ENCODE data around the gene RPS6KA2. TPM values are rescaled to one million over a fixed set of nuclear protein-coding genes. Genes with fewer than 3 reads are reported as not detected.

Gene RPS6KA2
- total and polyA plus RNA-seq, 2 experiments from 2014 or later: 45.1 to 49.0 TPM

DNA sequence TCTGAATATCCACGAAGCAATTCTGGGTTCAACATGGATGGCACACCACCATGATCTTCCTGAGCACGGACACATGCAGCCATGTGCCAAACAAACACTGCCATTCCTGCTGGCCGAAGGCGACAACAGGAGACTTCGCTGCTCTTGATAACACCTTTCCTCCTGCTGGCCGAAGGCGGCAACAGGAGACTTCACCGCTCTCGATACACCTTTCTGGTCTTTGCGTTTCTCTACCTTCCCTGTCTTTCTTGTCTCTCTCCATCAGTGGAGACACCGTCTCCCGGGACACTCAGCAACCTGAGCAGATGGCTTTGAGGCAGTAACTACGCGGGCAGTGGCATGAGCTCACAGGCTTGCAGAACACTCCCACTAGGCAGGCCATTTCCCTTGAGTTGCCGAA is 189.4 kb downstream of the RPS6KA2 start:
- H3K27ac ChIP-seq: no peak overlapping the region
- no peaks in the 10 kb centered on the region for H3K4me1 ChIP-seq (ENCODE audit: insufficient read depth)
- TF ChIP-seq EZH2phosphoT487 (IDR thresholded peaks at IDR 0.05; ENCODE audit: insufficient read depth, low read depth): no peak
- TF ChIP-seq EZH2 (IDR thresholded peaks at IDR 0.05; ENCODE audit: insufficient read depth, poor library complexity, severe bottlenecking): no peak
- H3K9me3 ChIP-seq (ENCODE audit: low read depth): no peaks in the 10 kb centered on the region
- H3K36me3 ChIP-seq (ENCODE audit: low read depth): 0 out of 2 replicates have a peak, but pooled peaks cover 4% of the 10 kb centered on the region
- no peak for DNase-seq
- no peak overlapping the region for H3K4me3 ChIP-seq
- in situ Hi-C loops (cut with MboI): no loop called here
- H3K79me2 ChIP-seq (ENCODE audit: insufficient read depth): no peaks in the 10 kb centered on the region
- no peaks in the 10 kb centered on the region for H3F3A ChIP-seq (ENCODE audit: insufficient read depth)
- H4K20me1 ChIP-seq (ENCODE audit: insufficient read depth): no peaks in the 10 kb centered on the region
- no peak overlapping the region for H2AFZ ChIP-seq
- no peak overlapping the region for H3K4me2 ChIP-seq (ENCODE audit: unreplicated experiment)
- 88 to 89% methylated on average over 15 of the region's 15 CpGs for WGBS, 2 experiments (ENCODE audit: low coverage in 1 of 2, low lambda C conversion rate in 2 of 2, missing lambda C conversion rate in 2 of 2)
- no peak overlapping the region for H3K9ac ChIP-seq
- no peaks in the 10 kb centered on the region for H3K27me3 ChIP-seq (replicated peaks; ENCODE audit: insufficient read depth)
- H3K9me2 ChIP-seq (ENCODE audit: insufficient read depth): no peaks in the 10 kb centered on the region

DNA sequence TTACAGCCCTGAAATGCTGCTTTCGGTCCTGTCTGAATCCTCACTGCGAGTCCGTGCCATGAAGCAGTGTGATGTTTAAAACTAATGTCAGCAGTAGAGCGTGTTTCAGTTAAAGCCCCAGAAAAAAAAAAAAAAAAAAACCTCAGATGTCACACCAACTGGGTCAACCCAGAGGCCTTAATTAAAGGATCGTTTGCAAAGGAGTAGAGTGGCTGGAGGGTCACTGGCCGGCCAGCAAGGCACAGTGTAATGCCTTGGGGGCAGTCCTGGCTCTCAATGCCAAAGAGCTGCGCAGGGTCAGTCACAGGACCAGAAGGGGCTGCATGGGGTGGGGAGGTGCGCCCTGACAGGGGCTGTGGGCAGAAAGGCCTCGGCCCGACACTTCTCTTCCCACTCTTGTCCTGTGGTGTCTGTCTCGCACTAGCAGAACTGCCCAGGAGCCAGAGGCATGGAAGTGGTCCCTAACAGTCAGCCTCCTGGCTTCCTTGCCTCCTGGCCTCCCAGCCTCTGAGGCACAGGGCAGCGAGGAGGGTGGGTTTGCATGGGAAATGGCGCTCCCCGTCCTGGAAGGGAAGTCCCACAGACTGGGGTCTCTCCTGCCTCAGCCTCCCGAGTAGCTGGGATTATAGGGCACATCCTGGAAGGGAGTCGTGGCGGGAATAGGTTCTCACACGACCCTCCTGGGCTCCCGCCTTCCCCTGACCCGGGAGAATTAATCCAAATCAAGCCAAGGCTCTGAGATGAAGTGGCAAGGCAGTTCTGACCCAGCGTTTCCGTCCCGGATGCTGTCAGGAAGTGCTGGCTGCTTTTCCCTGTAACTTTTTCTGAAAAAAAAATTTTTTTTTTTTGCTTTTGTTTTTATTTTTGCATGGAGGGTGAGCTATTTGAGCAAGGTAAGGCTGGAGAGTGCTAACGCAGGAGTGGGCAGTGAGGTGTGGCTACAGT is 190.6 kb downstream of the RPS6KA2 start:
- Histone ChIP-seq H3K4me2 (ENCODE audit: unreplicated experiment) (no peak overlapping the region), H4K20me1 (ENCODE audit: insufficient read depth) (no peaks in the 10 kb centered on the region), H3K4me3 (no peak overlapping the region), H3K36me3 (ENCODE audit: low read depth) (0 out of 2 replicates have a peak, but pooled peaks cover 4% of the 10 kb centered on the region), H3K27ac (no peak overlapping the region), H3K27me3 (replicated peaks; ENCODE audit: insufficient read depth) (no peaks in the 10 kb centered on the region), H3K9me2 (ENCODE audit: insufficient read depth) (no peaks in the 10 kb centered on the region), H3K4me1 (ENCODE audit: insufficient read depth) (no peaks in the 10 kb centered on the region), H3K9me3 (ENCODE audit: low read depth) (no peaks in the 10 kb centered on the region), H3F3A (ENCODE audit: insufficient read depth) (no peaks in the 10 kb centered on the region), H2AFZ (no peak overlapping the region), H3K79me2 (ENCODE audit: insufficient read depth) (no peaks in the 10 kb centered on the region), H3K9ac (no peak overlapping the region)
- 89 to 91% methylated on average over 24 of the region's 24 CpGs for WGBS, 2 experiments (ENCODE audit: low coverage in 1 of 2, low lambda C conversion rate in 2 of 2, missing lambda C conversion rate in 2 of 2)
- DNase-seq: no peak
- no peak for TF ChIP-seq EZH2phosphoT487 (IDR thresholded peaks at IDR 0.05; ENCODE audit: insufficient read depth, low read depth)
- no peak for TF ChIP-seq EZH2 (IDR thresholded peaks at IDR 0.05; ENCODE audit: insufficient read depth, poor library complexity, severe bottlenecking)
- in situ Hi-C loops (cut with MboI): no loop called here

DNA sequence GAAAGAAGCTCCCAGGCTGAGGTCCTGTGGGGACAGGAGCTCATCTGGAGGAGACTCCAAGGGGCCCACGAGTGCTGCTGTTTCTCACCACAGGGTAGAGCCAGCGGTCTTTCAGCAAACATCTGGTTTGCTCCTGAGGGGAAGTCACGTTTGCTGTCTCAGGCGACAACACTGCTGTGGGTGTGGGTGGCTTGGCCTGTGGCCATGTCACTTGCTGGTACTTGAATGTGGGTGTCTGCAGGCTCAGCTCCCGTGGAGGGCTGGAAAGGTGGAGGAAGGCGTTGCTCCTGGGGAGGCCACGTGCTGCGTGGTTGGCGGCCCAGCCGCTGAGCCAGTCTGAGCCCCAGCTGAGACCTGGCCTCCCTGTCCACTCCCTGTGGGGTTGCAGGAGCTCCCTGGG is 191.5 kb downstream of the RPS6KA2 start:
- TF ChIP-seq EZH2 (IDR thresholded peaks at IDR 0.05; ENCODE audit: insufficient read depth, poor library complexity, severe bottlenecking): no peak
- TF ChIP-seq EZH2phosphoT487 (IDR thresholded peaks at IDR 0.05; ENCODE audit: insufficient read depth, low read depth): no peak
- WGBS, 2 experiments (ENCODE audit: low coverage in 1 of 2, low lambda C conversion rate in 2 of 2, missing lambda C conversion rate in 2 of 2): 59 to 69% methylated on average over 10 of the region's 10 CpGs
- H3K79me2 ChIP-seq (ENCODE audit: insufficient read depth): no peaks in the 10 kb centered on the region
- no peaks in the 10 kb centered on the region for H3K9me2 ChIP-seq (ENCODE audit: insufficient read depth)
- H3K27ac ChIP-seq: no peak overlapping the region
- H3K4me2 ChIP-seq (ENCODE audit: unreplicated experiment): no peak overlapping the region
- no peaks in the 10 kb centered on the region for H3F3A ChIP-seq (ENCODE audit: insufficient read depth)
- H3K9me3 ChIP-seq (ENCODE audit: low read depth): no peaks in the 10 kb centered on the region
- 0 out of 2 replicates have a peak, but pooled peaks cover 4% of the 10 kb centered on the region for H3K36me3 ChIP-seq (ENCODE audit: low read depth)
- DNase-seq: peak; percentile 6
- no peak overlapping the region for H2AFZ ChIP-seq
- H3K27me3 ChIP-seq (replicated peaks; ENCODE audit: insufficient read depth): no peaks in the 10 kb centered on the region
- H3K9ac ChIP-seq: no peak overlapping the region
- in situ Hi-C loops (cut with MboI): no loop called here
- H3K4me3 ChIP-seq: no peak overlapping the region
- no peaks in the 10 kb centered on the region for H4K20me1 ChIP-seq (ENCODE audit: insufficient read depth)
- no peaks in the 10 kb centered on the region for H3K4me1 ChIP-seq (ENCODE audit: insufficient read depth)

DNA sequence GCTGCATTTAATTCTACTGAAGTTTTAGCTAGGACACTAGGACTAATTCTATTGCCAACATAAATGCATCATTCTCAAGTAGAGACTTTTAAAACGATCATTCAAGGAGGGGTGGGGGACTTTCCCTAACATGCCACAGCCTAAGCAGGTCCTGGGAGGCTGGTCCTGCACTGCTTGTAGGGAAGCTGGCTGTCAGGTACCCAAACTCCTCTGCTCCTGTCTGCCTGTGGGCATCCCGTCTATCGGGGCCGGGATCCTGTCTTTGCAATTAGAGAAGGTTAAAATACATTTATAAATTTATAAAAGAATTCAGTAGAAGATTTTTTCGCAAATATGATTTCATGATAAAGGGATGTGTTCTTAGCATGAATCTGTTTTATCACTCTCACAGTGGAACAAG is 192.7 kb downstream of the RPS6KA2 start:
- in situ Hi-C loops (cut with MboI): no loop called here
- TF ChIP-seq EZH2 (IDR thresholded peaks at IDR 0.05; ENCODE audit: insufficient read depth, poor library complexity, severe bottlenecking): no peak
- TF ChIP-seq EZH2phosphoT487 (IDR thresholded peaks at IDR 0.05; ENCODE audit: insufficient read depth, low read depth): no peak

More for the DNA sequence above, 192.7 kb downstream of the RPS6KA2 start:
- WGBS, 2 experiments (ENCODE audit: low coverage in 1 of 2, low lambda C conversion rate in 2 of 2, missing lambda C conversion rate in 2 of 2): 84 to 85% methylated on average over 5 of the region's 5 CpGs
- no peaks in the 10 kb centered on the region for H4K20me1 ChIP-seq (ENCODE audit: insufficient read depth)
- no peaks in the 10 kb centered on the region for H3K9me2 ChIP-seq (ENCODE audit: insufficient read depth)
- no peaks in the 10 kb centered on the region for H3K4me1 ChIP-seq (ENCODE audit: insufficient read depth)
- H2AFZ ChIP-seq: no peak overlapping the region
- no peak overlapping the region for H3K4me3 ChIP-seq
- H3K4me2 ChIP-seq (ENCODE audit: unreplicated experiment): no peak overlapping the region
- H3K27ac ChIP-seq: no peak overlapping the region
- no peaks in the 10 kb centered on the region for H3F3A ChIP-seq (ENCODE audit: insufficient read depth)
- 0 out of 2 replicates have a peak, but pooled peaks cover 4% of the 10 kb centered on the region for H3K36me3 ChIP-seq (ENCODE audit: low read depth)
- H3K79me2 ChIP-seq (ENCODE audit: insufficient read depth): no peaks in the 10 kb centered on the region
- DNase-seq: no peak
- H3K9me3 ChIP-seq (ENCODE audit: low read depth): no peaks in the 10 kb centered on the region
- H3K27me3 ChIP-seq (replicated peaks; ENCODE audit: insufficient read depth): no peaks in the 10 kb centered on the region
- no peak overlapping the region for H3K9ac ChIP-seq

All from GM23248 (cell line).